K562 (cell line): Measurements from ENCODE around the gene ADGRF1. TPM values are rescaled to one million over a fixed set of nuclear protein-coding genes. Genes with fewer than 3 reads are reported as not detected.

Source experiments
- ATAC-seq: fragments of 200-7000 bp; cut with Tn5 transposase; 3 replicates; pipeline ENCODE4 v1.9.1; 2020; ENCODE audit warnings: moderate library complexity
- BruUV-seq: library from RNA; stranded (reverse); fragments of 400-500 nt; replicated peaks from 2 replicates; lab custom pipeline; 2021; lab: Mats Ljungman, UMichigan
- CTCF ChIA-PET: fragments of 300-600 bp; formaldehyde crosslinking; extraction: SDS; loops from one replicate; lab custom pipeline; 2021; ENCODE audit warnings: low intra/inter-chr PET ratio; lab: Yijun Ruan, JAX
- POLR2A ChIA-PET: fragments of 300-600, 350-650 bp; sonication (Branson Sonifier 250); formaldehyde crosslinking; extraction: SDS; loops from one replicate; lab custom pipeline; 2021; ENCODE audit warnings: antibody characterized with exemption, inconsistent platforms; lab: Yijun Ruan, JAX
- DNase-seq, 4 experiments: peaks; one replicate each; pipeline versions ENCODE4 v3.0.0 to v3.0.0-alpha.2; 2011 to 2018; ENCODE audit warnings: low spot score in 3 of 4, mixed read lengths in 3 of 4; ENCODE audit errors: extremely low read depth in 1 of 4
- FAIRE-seq: peaks from 2 replicates; lab custom pipeline; 2011; peaks lifted over from hg19 to GRCh38; lab: Jason Lieb, UNC
- H2AFZ ChIP-seq: 2 replicates; pipeline ENCODE4 v1.6.0; 2011; ENCODE audit warnings: low read depth, low read length, control low read depth, inconsistent platforms
- H3K27ac ChIP-seq: fragments of 200-600 bp; 3 replicates; pipeline ENCODE4 v1.8.0; 2011; ENCODE audit warnings: low read depth, mild to moderate bottlenecking, control low read depth, inconsistent platforms, low read length, moderate library complexity, mixed read lengths; ENCODE audit errors: extremely low read depth
- H3K27me3 ChIP-seq, 2 experiments: fragments of 300-600 bp in 1 of 2; 2 replicates in 1 of 2; 3 replicates in 1 of 2; pipeline versions ENCODE4 v1.6.0 to v1.8.0; 2011; ENCODE audit warnings: inconsistent platforms in 2 of 2, low read length in 2 of 2, mild to moderate bottlenecking in 1 of 2, mixed read lengths in 1 of 2, moderate library complexity in 1 of 2; ENCODE audit not compliant: control insufficient read depth in 2 of 2, insufficient read depth in 2 of 2
- H3K36me3 ChIP-seq: fragments of 300-600 bp; 3 replicates; pipeline ENCODE4 v1.8.0; 2011; ENCODE audit warnings: mild to moderate bottlenecking, low read length, inconsistent platforms; ENCODE audit not compliant: control insufficient read depth, insufficient read depth
- H3K4me1 ChIP-seq, 2 experiments: fragments of 200-600 bp in 1 of 2; replicated peaks in 1 of 2; 2 replicates in 1 of 2; 3 replicates in 1 of 2; pipeline versions ENCODE4 v1.5.1 to v1.8.0; 2011; ENCODE audit warnings: inconsistent platforms in 2 of 2, low read length in 2 of 2, mild to moderate bottlenecking in 1 of 2, mixed read lengths in 1 of 2, moderate library complexity in 1 of 2; ENCODE audit not compliant: control insufficient read depth in 2 of 2, insufficient read depth in 2 of 2
- H3K4me2 ChIP-seq: 2 replicates; pipeline ENCODE4 v1.6.1; 2011; ENCODE audit warnings: low read length, control low read depth, inconsistent platforms, mixed read lengths; ENCODE audit not compliant: insufficient read depth
- H3K4me3 ChIP-seq: fragments of 200-600 bp; sonication (generic), shearing (Covaris generic); 2 replicates; pipeline ENCODE4 v1.5.1; 2016; ENCODE audit warnings: control low read depth, inconsistent platforms
- H3K79me2 ChIP-seq: fragments of 200-600 bp; 3 replicates; pipeline ENCODE4 v1.8.0; 2011; ENCODE audit warnings: low read length, inconsistent platforms; ENCODE audit not compliant: control insufficient read depth, insufficient read depth
- H3K9ac ChIP-seq, 2 experiments: 2 replicates each; pipeline versions ENCODE4 v1.6.0 to v1.6.1; 2011; ENCODE audit warnings: low read depth in 2 of 2, low read length in 2 of 2, control low read depth in 1 of 2, inconsistent platforms in 1 of 2, mild to moderate bottlenecking in 1 of 2, mixed read lengths in 1 of 2; ENCODE audit not compliant: insufficient read depth in 1 of 2
- H3K9me1 ChIP-seq: one replicate; pipeline ENCODE4 v1.6.0; 2011; ENCODE audit warnings: inconsistent platforms, mild to moderate bottlenecking, low read length, moderate library complexity; ENCODE audit not compliant: control insufficient read depth, insufficient read depth
- H3K9me3 ChIP-seq: replicated peaks from 2 replicates; pipeline ENCODE4 v1.5.1; 2011; ENCODE audit warnings: low read depth, low read length, inconsistent platforms; ENCODE audit not compliant: control insufficient read depth, insufficient read depth
- H4K20me1 ChIP-seq: replicated peaks from 2 replicates; pipeline ENCODE4 v1.6.1; 2011; ENCODE audit warnings: low read length, inconsistent platforms, mixed read lengths; ENCODE audit not compliant: control insufficient read depth, insufficient read depth
- GTF3C2 ChIP-seq: IDR thresholded peaks from 3 replicates; pipeline ENCODE4 v1.6.1; 2011; ENCODE audit warnings: borderline replicate concordance, mild to moderate bottlenecking, moderate library complexity; ENCODE audit not compliant: insufficient read length; ENCODE audit errors: extremely low read depth
- RBM17 ChIP-seq: fragments of 200-400 bp; formaldehyde crosslinking; IDR thresholded peaks from 2 replicates; pipeline ENCODE4 v1.6.1; 2017; ENCODE audit warnings: low read depth, mild to moderate bottlenecking, low read length, borderline replicate concordance
- ZBTB17 ChIP-seq: fragments of 450-650 bp; formaldehyde crosslinking; IDR thresholded peaks from 2 replicates; pipeline ENCODE4 v1.4.0; 2020; ENCODE audit warnings: mild to moderate bottlenecking
- ZNF175 ChIP-seq: fragments of 200-800 bp; sonication (Bioruptor generic); IDR thresholded peaks from 2 replicates; pipeline ENCODE4 v1.6.1; 2016; ENCODE audit warnings: low read depth, mild to moderate bottlenecking, missing genetic modification characterization, missing compliant biosample characterization
- ZNF23 ChIP-seq: fragments of 250-450 bp; sonication (Bioruptor Pico); IDR thresholded peaks from 2 replicates; pipeline ENCODE4 v1.4.0; 2020; ENCODE audit warnings: mild to moderate bottlenecking
- ZNF75A ChIP-seq: fragments of 450-650 bp; formaldehyde crosslinking; IDR thresholded peaks from 2 replicates; pipeline ENCODE4 v1.4.0; 2020; ENCODE audit warnings: mild to moderate bottlenecking
- ZNF764 ChIP-seq: fragments of 250-450 bp; sonication (Bioruptor Pico); IDR thresholded peaks from 2 replicates; pipeline ENCODE4 v1.4.0; 2020; ENCODE audit warnings: low read depth, mild to moderate bottlenecking, moderate library complexity
- ZSCAN32 ChIP-seq: fragments of 450-650 bp; formaldehyde crosslinking; IDR thresholded peaks from 2 replicates; pipeline ENCODE4 v1.4.0; 2020; ENCODE audit warnings: mild to moderate bottlenecking, moderate library complexity
- WGBS: fragments of 100-300 bp; shearing (Covaris generic); methylation state at CpG from one replicate; pipeline ENCODE4 v1.1.6; 2016; ENCODE audit warnings: low coverage, mixed read lengths; ENCODE audit not compliant: insufficient coverage; ENCODE audit errors: missing lambda C conversion rate; 5-methylcytosine and 5-hydroxymethylcytosine counted together
- in situ Hi-C: fragments of 300-500 bp; cut with MboI; formaldehyde crosslinking; loops from 4 replicates; pipeline ENCODE4 v1.15.0; 2018; ENCODE audit warnings: inconsistent platforms, mixed read lengths
- intact Hi-C: fragments of 100-400 bp; cut with micrococcal nuclease; formaldehyde crosslinking; loops from 2 replicates; pipeline ENCODE4 v1.14.2; 2022
- polyA plus RNA-seq, 8 experiments: library from polyadenylated mRNA; depleted of rRNA in 4 of 8; stranded (reverse) in 5 of 8; unstranded in 3 of 8; fragments of >200 nt; fragmentation: Nextera tagmentation in 2 of 8; fragmentation: Illumina TruSeq in 1 of 8; extraction: Ambion mirVana in 2 of 8; extraction: Trizol in 1 of 8; gene quantifications; 2 replicates each; pipeline versions ENCODE4 v1.2.1 to v1.2.3, GENCODE V29; 2011 to 2014; ENCODE audit warnings: inconsistent platforms in 1 of 8, missing spikeins in 1 of 8
- total RNA-seq, 7 experiments: library from RNA; depleted of rRNA in 6 of 7; stranded (reverse); fragments of >200 nt in 6 of 7; fragmentation: Illumina TruSeq in 2 of 7; extraction: Trizol in 2 of 7; gene quantifications; 2 replicates each; pipeline versions ENCODE4 v1.2.1 to v1.2.3, GENCODE V29; 2011 to 2021; ENCODE audit warnings: low replicate concordance in 1 of 7
- TF ChIP-seq, protein P1 (sequence below): fragments of 450-650 bp; formaldehyde crosslinking; IDR thresholded peaks from 2 replicates; pipeline ENCODE4 v1.4.0; 2020; ENCODE audit warnings: mild to moderate bottlenecking, moderate library complexity

The ADGRF1 gene
- total and polyA plus RNA-seq, 9 of the 15 experiments (the other 6 are each of a cell fraction or from before 2014, with no cell fraction given), result not detected

- H3K27me3 ChIP-seq, result peaks cover 0 to 7% of the 10 kb centered on the region in 2 experiments; a peak in 2 of 5 replicates
- intact Hi-C loops, result no loop called here
- no peak overlapping the region for H3K4me3 ChIP-seq
- TF ChIP-seq, protein P1, sequence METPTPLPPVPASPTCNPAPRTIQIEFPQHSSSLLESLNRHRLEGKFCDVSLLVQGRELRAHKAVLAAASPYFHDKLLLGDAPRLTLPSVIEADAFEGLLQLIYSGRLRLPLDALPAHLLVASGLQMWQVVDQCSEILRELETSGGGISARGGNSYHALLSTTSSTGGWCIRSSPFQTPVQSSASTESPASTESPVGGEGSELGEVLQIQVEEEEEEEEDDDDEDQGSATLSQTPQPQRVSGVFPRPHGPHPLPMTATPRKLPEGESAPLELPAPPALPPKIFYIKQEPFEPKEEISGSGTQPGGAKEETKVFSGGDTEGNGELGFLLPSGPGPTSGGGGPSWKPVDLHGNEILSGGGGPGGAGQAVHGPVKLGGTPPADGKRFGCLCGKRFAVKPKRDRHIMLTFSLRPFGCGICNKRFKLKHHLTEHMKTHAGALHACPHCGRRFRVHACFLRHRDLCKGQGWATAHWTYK (CRISPR knock-in tag), result no peak
- TF ChIP-seq ZNF764 (CRISPR knock-in tag) (no peak), ZSCAN32 (CRISPR knock-in tag) (no peak)
- H3K36me3 ChIP-seq, result no peaks in the 10 kb centered on the region
- H3K27ac ChIP-seq, result no peak overlapping the region
- H3K79me2 ChIP-seq, result no peaks in the 10 kb centered on the region
- H3K9me3 ChIP-seq, result no peaks in the 10 kb centered on the region
- H4K20me1 ChIP-seq, result no peaks in the 10 kb centered on the region
- ChIA-PET POLR2A (no interaction called here), CTCF (no interaction called here)
- H3K9me1 ChIP-seq, result no peaks in the 10 kb centered on the region
- FAIRE-seq (no peak), ATAC-seq (no peak), DNase-seq (no peak)
- BruUV-seq, result no TSS peak
- no peaks in the 10 kb centered on the region for H3K4me1 ChIP-seq
- H3K4me2 ChIP-seq, result no peak overlapping the region
- in situ Hi-C loops, result no loop called here
- no peak overlapping the region for H3K9ac ChIP-seq
- no peak overlapping the region for H2AFZ ChIP-seq
- WGBS, result 0% methylated on average over 3 of the region's 3 CpGs
These were observed 37.7 kb downstream of the ADGRF1 start for GRCh38 chr6:47004463-47004862.

- H3K27me3 ChIP-seq, result no peaks in the 10 kb centered on the region
- no peaks in the 10 kb centered on the region for H3K9me3 ChIP-seq
- no peaks in the 10 kb centered on the region for H3K4me1 ChIP-seq
- no peaks in the 10 kb centered on the region for H3K9me1 ChIP-seq
- FAIRE-seq, result no peak
- no peak overlapping the region for H3K27ac ChIP-seq
- no peak overlapping the region for H3K4me2 ChIP-seq
- intact Hi-C loops (no loop called here), in situ Hi-C loops (no loop called here)
- no TSS peak for BruUV-seq
- ChIA-PET POLR2A (no interaction called here), CTCF (no interaction called here)
- no peaks in the 10 kb centered on the region for H3K36me3 ChIP-seq
- no peak overlapping the region for H2AFZ ChIP-seq
- no peak overlapping the region for H3K9ac ChIP-seq
- 1% methylated on average over 4 of the region's 4 CpGs for WGBS
- H3K79me2 ChIP-seq, result no peaks in the 10 kb centered on the region
- ATAC-seq, result no peak
- H4K20me1 ChIP-seq, result no peaks in the 10 kb centered on the region
- no peak for DNase-seq
- no peak overlapping the region for H3K4me3 ChIP-seq
- no peak for TF ChIP-seq ZNF175
- TF ChIP-seq RBM17, result no peak
- TF ChIP-seq ZBTB17 (CRISPR knock-in tag), result no peak
- TF ChIP-seq ZNF75A, result no peak
- TF ChIP-seq ZNF23 (CRISPR knock-in tag), result no peak
- TF ChIP-seq GTF3C2, result no peak
These were observed 41.3 kb downstream of the ADGRF1 start for GRCh38 chr6:47000842-47001241.
